Thyroid gland (tissue), 4 donors: ENCODE measurements around the gene SPOCK1. TPM values are rescaled to one million over a fixed set of nuclear protein-coding genes. Genes with fewer than 3 reads are reported as not detected.

Experiments
- DNase-seq, 2 donors: peaks; one replicate each; pipeline ENCODE4 v3.0.0-alpha.2; 2019
- H3K27ac ChIP-seq, 3 donors: fragments of 200-600 bp; sonication (generic); 1 replicate in 2 of 3; 2 replicates in 1 of 3; pipeline ENCODE4 v1.5.1; 2016 to 2019; ENCODE audit warnings: mild to moderate bottlenecking in 1 of 3, moderate library complexity in 1 of 3
- H3K27me3 ChIP-seq: fragments of 200-600 bp; sonication (generic); one replicate; pipeline ENCODE4 v1.5.1; 2019
- H3K36me3 ChIP-seq, 2 donors: fragments of 200-600 bp; sonication (generic); one replicate each; pipeline ENCODE4 v1.5.1; 2016 to 2019
- H3K4me1 ChIP-seq, 2 donors: fragments of 200-600 bp; sonication (generic); one replicate each; pipeline ENCODE4 v1.5.1; 2017 to 2019
- H3K4me3 ChIP-seq, 3 donors: fragments of 200-600 bp; sonication (generic); replicated peaks in 1 of 3; 1 replicate in 2 of 3; 2 replicates in 1 of 3; pipeline ENCODE4 v1.5.1; 2016; ENCODE audit warnings: mild to moderate bottlenecking in 1 of 3
- H3K9me3 ChIP-seq: fragments of 200-600 bp; sonication (generic); one replicate; pipeline ENCODE4 v1.5.1; 2017
- POLR2A ChIP-seq, 2 donors: fragments of 450-650 bp; IDR thresholded peaks; one replicate each; pipeline ENCODE4 v1.6.1; 2017; ENCODE audit warnings: antibody characterized with exemption in 2 of 2, mild to moderate bottlenecking in 2 of 2, moderate library complexity in 1 of 2
- WGBS, 2 donors: methylation state at CpG; one replicate each; pipeline ENCODE4 v1.1.5; 2017; 5-methylcytosine and 5-hydroxymethylcytosine counted together
- intact Hi-C: fragments of 100-400 bp; cut with DNase I; formaldehyde crosslinking; loops from one replicate; pipeline ENCODE4 v1.15.1; 2023
- total RNA-seq, 4 donors: library from RNA; depleted of rRNA; stranded (reverse); fragments of >200 nt; gene quantifications; one replicate each; pipeline ENCODE4 v1.2.3, GENCODE V29; 2016
- TF ChIP-seq, protein P1 (sequence below), 6 experiments: fragments of 200-600 bp in 3 of 6; fragments of 450-650 bp in 3 of 6; sonication (generic) in 3 of 6; IDR thresholded peaks; one replicate each; pipeline ENCODE4 v1.5.1; 2016 to 2019; ENCODE audit warnings: antibody characterized with exemption in 6 of 6, mild to moderate bottlenecking in 2 of 6, inconsistent platforms in 1 of 6, moderate library complexity in 1 of 6

SPOCK1 gene
- total RNA-seq, 4 donors from 2014 or later, result 15.8 to 34.1 (median 27.5) TPM

DNA sequence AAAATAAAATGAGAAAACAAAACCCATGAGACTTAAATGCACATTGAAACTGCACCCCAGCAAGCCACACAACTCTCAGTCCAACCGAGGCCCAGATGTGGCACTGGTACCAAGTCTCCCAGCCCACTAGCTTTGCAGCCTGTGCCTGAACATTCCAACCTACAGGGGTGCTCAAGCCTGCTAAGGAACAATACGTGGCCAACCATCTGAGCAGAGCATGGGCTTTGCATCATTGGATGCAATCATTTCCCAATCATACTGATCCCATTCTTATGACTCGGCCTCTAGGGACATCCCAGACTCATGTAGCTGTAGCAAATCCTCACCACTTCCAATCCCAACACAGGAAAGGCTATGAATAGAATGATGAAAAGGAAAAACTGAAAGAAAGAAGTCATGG, 297.2 kb downstream of the SPOCK1 start:
- no peaks in the 10 kb centered on the region for H3K27me3 ChIP-seq
- TF ChIP-seq, protein P1, sequence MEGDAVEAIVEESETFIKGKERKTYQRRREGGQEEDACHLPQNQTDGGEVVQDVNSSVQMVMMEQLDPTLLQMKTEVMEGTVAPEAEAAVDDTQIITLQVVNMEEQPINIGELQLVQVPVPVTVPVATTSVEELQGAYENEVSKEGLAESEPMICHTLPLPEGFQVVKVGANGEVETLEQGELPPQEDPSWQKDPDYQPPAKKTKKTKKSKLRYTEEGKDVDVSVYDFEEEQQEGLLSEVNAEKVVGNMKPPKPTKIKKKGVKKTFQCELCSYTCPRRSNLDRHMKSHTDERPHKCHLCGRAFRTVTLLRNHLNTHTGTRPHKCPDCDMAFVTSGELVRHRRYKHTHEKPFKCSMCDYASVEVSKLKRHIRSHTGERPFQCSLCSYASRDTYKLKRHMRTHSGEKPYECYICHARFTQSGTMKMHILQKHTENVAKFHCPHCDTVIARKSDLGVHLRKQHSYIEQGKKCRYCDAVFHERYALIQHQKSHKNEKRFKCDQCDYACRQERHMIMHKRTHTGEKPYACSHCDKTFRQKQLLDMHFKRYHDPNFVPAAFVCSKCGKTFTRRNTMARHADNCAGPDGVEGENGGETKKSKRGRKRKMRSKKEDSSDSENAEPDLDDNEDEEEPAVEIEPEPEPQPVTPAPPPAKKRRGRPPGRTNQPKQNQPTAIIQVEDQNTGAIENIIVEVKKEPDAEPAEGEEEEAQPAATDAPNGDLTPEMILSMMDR (IDR thresholded peaks at IDR 0.05), result no peak
- TF ChIP-seq POLR2A (IDR thresholded peaks at IDR 0.05), result no peak
- no peaks in the 10 kb centered on the region for H3K9me3 ChIP-seq
- peaks cover 8 to 10% of the 10 kb centered on the region in 2 donors for H3K4me1 ChIP-seq
- H3K4me3 ChIP-seq, result no peak overlapping the region
- 67 to 78% methylated on average over 3 of the region's 3 CpGs for WGBS, 2 donors
- intact Hi-C loops, result no loop called here
- no peak for DNase-seq
- H3K27ac ChIP-seq, result no peak overlapping the region
- no peaks in the 10 kb centered on the region for H3K36me3 ChIP-seq

DNA sequence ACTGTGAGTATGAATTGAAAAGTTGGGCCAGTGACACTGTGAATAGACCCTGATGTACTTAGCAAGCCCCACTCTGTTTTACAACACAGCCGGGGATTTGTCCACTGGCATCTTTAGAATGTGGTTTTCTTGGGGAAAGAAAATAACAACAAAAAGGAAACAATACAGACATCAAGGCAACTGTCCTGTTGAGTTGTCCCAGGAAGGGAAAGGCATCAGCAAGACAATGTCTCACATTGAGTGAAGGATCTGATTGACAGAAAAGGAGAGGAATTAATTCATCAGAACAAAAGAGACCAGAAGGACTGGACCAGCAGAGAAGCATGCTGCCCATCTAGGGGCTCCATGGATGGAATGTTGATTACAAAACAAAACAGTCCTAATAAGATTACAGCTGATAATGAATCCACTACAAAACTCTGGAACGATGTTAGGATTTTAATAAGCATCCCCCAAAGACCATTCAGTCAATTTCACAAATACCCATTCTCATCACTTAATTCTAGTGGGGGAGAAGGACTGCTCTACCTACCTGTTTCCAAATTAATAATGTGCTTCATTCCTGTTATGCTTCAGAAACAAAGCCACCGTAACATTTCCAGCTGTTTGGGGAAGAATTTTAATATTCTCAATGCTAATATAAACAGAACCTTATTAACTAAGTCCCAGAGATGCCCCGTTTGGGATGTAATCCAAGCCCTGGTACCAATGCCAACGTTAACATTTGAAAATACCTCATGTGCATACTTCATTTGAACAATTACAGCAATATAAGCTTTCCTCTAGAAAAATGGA, 298.0 kb downstream of the SPOCK1 start:
- no peaks in the 10 kb centered on the region for H3K36me3 ChIP-seq
- H3K4me1 ChIP-seq, result peaks cover 6% of the 10 kb centered on the region in 2 donors
- H3K9me3 ChIP-seq, result no peaks in the 10 kb centered on the region
- H3K4me3 ChIP-seq, result no peak overlapping the region
- DNase-seq, result no peak
- intact Hi-C loops, result no loop called here
- 72 to 78% methylated on average over 5 of the region's 5 CpGs for WGBS, 2 donors
- TF ChIP-seq, protein P1 (IDR thresholded peaks at IDR 0.05), result no peak
- TF ChIP-seq POLR2A (IDR thresholded peaks at IDR 0.05), result no peak
- H3K27me3 ChIP-seq, result no peaks in the 10 kb centered on the region
- no peak overlapping the region for H3K27ac ChIP-seq

DNA sequence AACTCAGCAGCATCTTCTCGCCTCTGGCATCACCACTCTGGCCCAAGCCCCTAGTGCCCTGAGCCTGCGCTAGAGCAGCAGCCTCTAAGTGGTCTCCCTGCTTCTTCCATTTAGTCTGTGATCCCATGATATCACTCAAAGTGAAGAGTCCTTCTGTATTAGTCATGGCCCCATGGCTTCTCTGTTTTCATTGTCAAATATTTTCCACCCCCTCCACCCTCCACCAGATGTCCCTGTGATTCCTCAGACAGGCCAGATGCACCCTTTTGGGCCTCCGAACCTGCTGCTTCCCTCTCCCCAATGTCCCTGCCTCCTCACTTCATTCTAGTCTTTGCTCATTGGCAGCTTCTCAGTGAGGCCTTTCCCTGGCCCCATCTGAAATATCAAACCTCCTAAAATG, 299.2 kb downstream of the SPOCK1 start:
- Histone ChIP-seq H3K27ac (no peak overlapping the region), H3K9me3 (no peaks in the 10 kb centered on the region), H3K27me3 (no peaks in the 10 kb centered on the region), H3K36me3 (no peaks in the 10 kb centered on the region), H3K4me1 (no peaks in the 10 kb centered on the region), H3K4me3 (no peak overlapping the region)
- no peak for DNase-seq
- TF ChIP-seq POLR2A (IDR thresholded peaks at IDR 0.05), result no peak
- TF ChIP-seq, protein P1 (IDR thresholded peaks at IDR 0.05), result no peak
- intact Hi-C loops, result no loop called here
- WGBS, 2 donors, result 90 to 91% methylated on average over 3 of the region's 3 CpGs

DNA sequence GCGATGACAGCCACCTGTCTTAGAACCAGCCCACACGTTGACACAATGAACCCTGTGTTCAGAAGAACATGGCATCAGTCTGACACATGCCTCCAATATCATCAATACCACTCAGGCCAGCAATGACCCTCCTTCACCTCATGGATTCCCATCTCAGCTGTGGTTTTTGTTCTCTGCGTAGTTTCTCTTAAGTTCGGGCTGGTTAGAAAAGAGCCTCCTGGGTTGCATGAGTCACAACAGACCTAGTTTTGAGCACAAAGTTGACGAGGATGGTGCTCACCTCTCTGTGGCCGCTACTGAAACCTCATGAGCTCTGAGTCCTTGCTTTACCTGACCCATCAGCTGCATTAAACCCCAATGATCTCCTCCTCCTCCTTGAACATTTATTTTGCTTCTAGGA, 299.9 kb downstream of the SPOCK1 start:
- Histone ChIP-seq H3K4me3 (no peak overlapping the region), H3K27ac (no peak overlapping the region), H3K36me3 (no peaks in the 10 kb centered on the region), H3K9me3 (no peaks in the 10 kb centered on the region), H3K4me1 (no peaks in the 10 kb centered on the region), H3K27me3 (no peaks in the 10 kb centered on the region)
- no peak for DNase-seq
- TF ChIP-seq POLR2A (IDR thresholded peaks at IDR 0.05), result no peak
- intact Hi-C loops, result no loop called here
- 88 to 91% methylated on average over 6 of the region's 6 CpGs for WGBS, 2 donors

- intact Hi-C loops, result no loop called here
- no peak for DNase-seq
- no peaks in the 10 kb centered on the region for H3K4me1 ChIP-seq
- H3K27ac ChIP-seq, result no peak overlapping the region
- no peaks in the 10 kb centered on the region for H3K9me3 ChIP-seq
- H3K4me3 ChIP-seq, result no peak overlapping the region
- TF ChIP-seq POLR2A (IDR thresholded peaks at IDR 0.05), result no peak
- TF ChIP-seq, protein P1 (IDR thresholded peaks at IDR 0.05), result no peak
- H3K27me3 ChIP-seq, result no peaks in the 10 kb centered on the region
- H3K36me3 ChIP-seq, result no peaks in the 10 kb centered on the region
- WGBS, 2 donors, result 80 to 95% methylated on average over 2 of the region's 2 CpGs
Observed at GRCh38 chr5:137195483-137195882, 303.6 kb downstream of the SPOCK1 start.
